ENCODE results near the gene SPTAN1. TPM values are rescaled to one million over a fixed set of nuclear protein-coding genes. Genes with fewer than 3 reads are reported as not detected.

The SPTAN1 gene
- total RNA-seq, 1 experiment from 2014 or later: 111 TPM

DNA sequence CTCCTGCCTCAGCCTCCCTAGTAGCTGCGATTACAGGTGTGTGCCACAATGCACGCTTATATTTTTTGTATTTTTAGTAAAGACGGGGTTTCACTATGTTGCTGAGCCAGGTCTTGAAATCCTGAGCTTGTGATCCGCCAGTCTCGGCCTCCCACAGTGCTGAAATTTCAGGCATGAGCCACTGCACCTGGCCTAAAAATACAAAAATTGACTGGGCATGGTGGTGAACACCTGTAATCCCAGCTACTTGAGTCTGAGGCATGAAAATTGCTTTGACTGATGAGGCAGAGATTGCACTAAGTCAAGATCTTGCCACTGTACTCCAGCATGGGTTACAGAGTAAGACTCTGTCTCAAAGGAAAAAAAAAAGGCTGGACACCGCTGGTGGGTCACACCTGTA is 117.4 kb downstream of the SPTAN1 start (continued):
- TF ChIP-seq, protein P1, sequence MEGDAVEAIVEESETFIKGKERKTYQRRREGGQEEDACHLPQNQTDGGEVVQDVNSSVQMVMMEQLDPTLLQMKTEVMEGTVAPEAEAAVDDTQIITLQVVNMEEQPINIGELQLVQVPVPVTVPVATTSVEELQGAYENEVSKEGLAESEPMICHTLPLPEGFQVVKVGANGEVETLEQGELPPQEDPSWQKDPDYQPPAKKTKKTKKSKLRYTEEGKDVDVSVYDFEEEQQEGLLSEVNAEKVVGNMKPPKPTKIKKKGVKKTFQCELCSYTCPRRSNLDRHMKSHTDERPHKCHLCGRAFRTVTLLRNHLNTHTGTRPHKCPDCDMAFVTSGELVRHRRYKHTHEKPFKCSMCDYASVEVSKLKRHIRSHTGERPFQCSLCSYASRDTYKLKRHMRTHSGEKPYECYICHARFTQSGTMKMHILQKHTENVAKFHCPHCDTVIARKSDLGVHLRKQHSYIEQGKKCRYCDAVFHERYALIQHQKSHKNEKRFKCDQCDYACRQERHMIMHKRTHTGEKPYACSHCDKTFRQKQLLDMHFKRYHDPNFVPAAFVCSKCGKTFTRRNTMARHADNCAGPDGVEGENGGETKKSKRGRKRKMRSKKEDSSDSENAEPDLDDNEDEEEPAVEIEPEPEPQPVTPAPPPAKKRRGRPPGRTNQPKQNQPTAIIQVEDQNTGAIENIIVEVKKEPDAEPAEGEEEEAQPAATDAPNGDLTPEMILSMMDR (IDR thresholded peaks at IDR 0.05 in 2 of 3, conservative IDR thresholded peaks at IDR 0.05 in 1 of 3; ENCODE audit: borderline replicate concordance in 1 of 3, insufficient read depth in 1 of 3, low read depth in 2 of 3, low read length in 2 of 3): no peak
- TF ChIP-seq, protein P2, sequence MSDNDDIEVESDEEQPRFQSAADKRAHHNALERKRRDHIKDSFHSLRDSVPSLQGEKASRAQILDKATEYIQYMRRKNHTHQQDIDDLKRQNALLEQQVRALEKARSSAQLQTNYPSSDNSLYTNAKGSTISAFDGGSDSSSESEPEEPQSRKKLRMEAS (IDR thresholded peaks at IDR 0.05): no peak
- no peak for TF ChIP-seq FOSL1 (IDR thresholded peaks at IDR 0.05; ENCODE audit: low read depth)

DNA sequence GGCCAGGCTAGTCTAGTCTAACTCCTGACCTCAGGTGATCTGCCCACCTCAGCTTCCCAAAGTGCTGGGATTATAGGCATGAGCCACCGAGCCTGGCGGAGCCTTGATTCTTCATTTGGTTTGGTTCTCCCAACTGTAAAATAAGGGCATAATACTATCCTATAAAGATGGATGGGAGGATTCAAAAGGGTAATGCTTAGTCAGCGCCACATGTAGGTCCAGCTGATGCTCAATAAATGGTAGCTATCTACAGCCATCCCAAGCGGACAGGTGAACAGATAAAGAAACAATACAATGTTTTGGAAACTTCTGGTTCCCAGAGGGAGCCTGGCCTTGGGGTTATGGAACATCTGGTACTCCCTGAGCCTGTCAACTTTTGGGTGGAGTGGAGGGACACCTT is 123.0 kb downstream of the SPTAN1 start:
- POLR2A ChIA-PET: interaction anchor here (3.3 kb wide), 1 partner anchor 9 kb away, joined by 17 read pairs; no protein-coding TSS in a partner anchor
- BruUV-seq (replicated peaks): no TSS peak
- DNase-seq (ENCODE audit: low read depth, low spot score): no peak
- TF ChIP-seq POLR2AphosphoS5 (IDR thresholded peaks at IDR 0.05; ENCODE audit: low read depth, low read length) (no peak), ELF1 (IDR thresholded peaks at IDR 0.05; ENCODE audit: borderline replicate concordance, low read depth) (no peak), POLR2A (IDR thresholded peaks at IDR 0.05; ENCODE audit: borderline replicate concordance, extremely low read depth, insufficient read depth, insufficient read length) (no peak), SIN3A (IDR thresholded peaks at IDR 0.05; ENCODE audit: low read depth) (no peak), EZH2phosphoT487 (IDR thresholded peaks at IDR 0.05; ENCODE audit: borderline replicate concordance) (no peak), ZFX (IDR thresholded peaks at IDR 0.05) (no peak), ZNF274 (IDR thresholded peaks at IDR 0.05; ENCODE audit: low read depth, low read length) (no peak), SRF (IDR thresholded peaks at IDR 0.05; ENCODE audit: low read depth) (no peak), TCF7L2 (IDR thresholded peaks at IDR 0.05; ENCODE audit: borderline replicate concordance, extremely low read depth, insufficient read depth, insufficient read length) (no peak), YY1 (IDR thresholded peaks at IDR 0.05; ENCODE audit: extremely low read depth, insufficient replicate concordance, low read depth, low read length) (no peak), RAD21 (IDR thresholded peaks at IDR 0.05; ENCODE audit: low read depth) (no peak)
- TF ChIP-seq, protein P3, sequence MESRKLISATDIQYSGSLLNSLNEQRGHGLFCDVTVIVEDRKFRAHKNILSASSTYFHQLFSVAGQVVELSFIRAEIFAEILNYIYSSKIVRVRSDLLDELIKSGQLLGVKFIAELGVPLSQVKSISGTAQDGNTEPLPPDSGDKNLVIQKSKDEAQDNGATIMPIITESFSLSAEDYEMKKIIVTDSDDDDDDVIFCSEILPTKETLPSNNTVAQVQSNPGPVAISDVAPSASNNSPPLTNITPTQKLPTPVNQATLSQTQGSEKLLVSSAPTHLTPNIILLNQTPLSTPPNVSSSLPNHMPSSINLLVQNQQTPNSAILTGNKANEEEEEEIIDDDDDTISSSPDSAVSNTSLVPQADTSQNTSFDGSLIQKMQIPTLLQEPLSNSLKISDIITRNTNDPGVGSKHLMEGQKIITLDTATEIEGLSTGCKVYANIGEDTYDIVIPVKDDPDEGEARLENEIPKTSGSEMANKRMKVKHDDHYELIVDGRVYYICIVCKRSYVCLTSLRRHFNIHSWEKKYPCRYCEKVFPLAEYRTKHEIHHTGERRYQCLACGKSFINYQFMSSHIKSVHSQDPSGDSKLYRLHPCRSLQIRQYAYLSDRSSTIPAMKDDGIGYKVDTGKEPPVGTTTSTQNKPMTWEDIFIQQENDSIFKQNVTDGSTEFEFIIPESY (IDR thresholded peaks at IDR 0.05; ENCODE audit: extremely low read depth, insufficient replicate concordance, low read length): no peak
- TF ChIP-seq, protein P2 (IDR thresholded peaks at IDR 0.05): no peak
- TF ChIP-seq, protein P1 (IDR thresholded peaks at IDR 0.05 in 2 of 3, conservative IDR thresholded peaks at IDR 0.05 in 1 of 3; ENCODE audit: borderline replicate concordance in 1 of 3, insufficient read depth in 1 of 3, low read depth in 2 of 3, low read length in 2 of 3): no peak

More for the DNA sequence above, 123.0 kb downstream of the SPTAN1 start:
- ATAC-seq: no peak
- no peaks in the 10 kb centered on the region for H3K9me3 ChIP-seq (ENCODE audit: control insufficient read depth in 1 of 2, insufficient read depth in 1 of 2, low read depth in 1 of 2, low read length in 2 of 2)
- no peaks in the 10 kb centered on the region for H4K20me1 ChIP-seq (ENCODE audit: insufficient read depth)
- no peak overlapping the region for H3K4me3 ChIP-seq (replicated peaks in 1 of 2; ENCODE audit: low read depth in 1 of 2, low read length in 2 of 2)
- H3K27me3 ChIP-seq (ENCODE audit: insufficient read depth, low read length): no peaks in the 10 kb centered on the region
- ChIA-PET RAD21 (ENCODE audit: low non-redundant PET in 1 of 2, low total read pairs in 2 of 2, uncharacterized antibody in 2 of 2, unreplicated experiment in 2 of 2) (no interaction called here), CTCF (no interaction called here)
- H3K9ac ChIP-seq (ENCODE audit: low read length): no peak overlapping the region
- no peak overlapping the region for H2AFZ ChIP-seq (ENCODE audit: low read depth, low read length, poor library complexity, severe bottlenecking)
- H3K36me3 ChIP-seq (ENCODE audit: control insufficient read depth in 1 of 2, insufficient read depth in 2 of 2, low read length in 2 of 2): no peaks in the 10 kb centered on the region; a peak in 1 of 4 replicates
- no peaks in the 10 kb centered on the region for H3K4me1 ChIP-seq (ENCODE audit: control insufficient read depth in 1 of 2, insufficient read depth in 2 of 2, low read length in 2 of 2)
- H3K4me2 ChIP-seq (ENCODE audit: low read length): no peak overlapping the region
- H3K79me2 ChIP-seq (ENCODE audit: insufficient read depth, low read length): peaks cover 13% of the 10 kb centered on the region; the same call in 1 of the 2 replicates
- H3K9me2 ChIP-seq (ENCODE audit: insufficient read depth): no peaks in the 10 kb centered on the region
- H3K27ac ChIP-seq (ENCODE audit: low read depth, low read length): no peak overlapping the region
- intact Hi-C loops (cut with micrococcal nuclease): no loop called here
